Left ventricle myocardium inferior (tissue), 1 donor: Measurements from ENCODE around the gene ATP13A4. TPM values are rescaled to one million over a fixed set of nuclear protein-coding genes. Genes with fewer than 3 reads are reported as not detected.

Experiments
- DNase-seq: peaks from one replicate; pipeline ENCODE4 v3.0.0-alpha.2; 2020
- H3K27ac ChIP-seq: fragments of 200-600 bp; replicated peaks from 2 replicates; pipeline ENCODE4 v1.8.0; 2021
- H3K27me3 ChIP-seq: fragments of 200-600 bp; 2 replicates; pipeline ENCODE4 v1.8.0; 2021; ENCODE audit warnings: low read depth
- H3K36me3 ChIP-seq: fragments of 200-600 bp; 2 replicates; pipeline ENCODE4 v1.8.0; 2021
- H3K4me1 ChIP-seq: fragments of 200-600 bp; 2 replicates; pipeline ENCODE4 v1.8.0; 2021
- H3K4me3 ChIP-seq: fragments of 200-600 bp; 2 replicates; pipeline ENCODE4 v1.8.0; 2021; ENCODE audit warnings: mild to moderate bottlenecking, moderate library complexity
- H3K9me3 ChIP-seq: fragments of 200-600 bp; replicated peaks from 2 replicates; pipeline ENCODE4 v1.8.0; 2021
- intact Hi-C: fragments of 100-400 bp; cut with micrococcal nuclease; formaldehyde crosslinking; loops from one replicate; pipeline ENCODE4 v1.11.0; 2022
- total RNA-seq: library from RNA; stranded (reverse); fragmentation: NEBNext Ultra II Directional; extraction: Animal tissue kit (Norgen Biotek cat#: 25700); gene quantifications from one replicate; pipeline ENCODE4 v1.2.1, GENCODE V29; 2021
- TF ChIP-seq, protein P1 (sequence below): fragments of 200-600 bp; IDR thresholded peaks from 2 replicates; pipeline ENCODE4 v1.8.0; 2021; ENCODE audit warnings: antibody characterized with exemption, mild to moderate bottlenecking, borderline replicate concordance
- donor health status: DM: no; HTN: yes; CAD: no; lungs with severe emphysema.

Gene ATP13A4
- total RNA-seq, 1 donor from 2014 or later = 0.52 TPM

DNA sequence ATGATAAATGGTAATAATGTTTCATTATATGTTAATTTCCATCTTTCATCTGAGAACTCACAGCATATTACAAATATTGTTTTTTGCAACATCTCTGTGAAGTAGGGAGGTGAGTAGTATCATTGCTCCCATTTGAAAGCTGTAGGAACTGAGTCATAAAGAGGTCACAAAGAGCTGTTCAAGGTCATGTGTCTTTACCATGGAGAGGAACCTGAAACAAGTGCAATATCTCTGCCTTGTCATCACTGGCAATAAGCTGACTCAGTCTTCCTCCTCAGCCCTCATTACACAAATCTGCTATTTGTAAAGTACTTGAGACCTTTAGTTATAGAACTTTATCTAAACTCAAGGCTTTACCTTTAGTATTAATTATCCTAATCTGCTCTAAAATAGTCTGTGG, 4.4 kb upstream of the ATP13A4 start:
- no peaks in the 10 kb centered on the region for H3K27me3 ChIP-seq
- H3K27ac ChIP-seq = no peak overlapping the region
- H3K4me3 ChIP-seq = no peak overlapping the region
- no peaks in the 10 kb centered on the region for H3K36me3 ChIP-seq
- TF ChIP-seq, protein P1, sequence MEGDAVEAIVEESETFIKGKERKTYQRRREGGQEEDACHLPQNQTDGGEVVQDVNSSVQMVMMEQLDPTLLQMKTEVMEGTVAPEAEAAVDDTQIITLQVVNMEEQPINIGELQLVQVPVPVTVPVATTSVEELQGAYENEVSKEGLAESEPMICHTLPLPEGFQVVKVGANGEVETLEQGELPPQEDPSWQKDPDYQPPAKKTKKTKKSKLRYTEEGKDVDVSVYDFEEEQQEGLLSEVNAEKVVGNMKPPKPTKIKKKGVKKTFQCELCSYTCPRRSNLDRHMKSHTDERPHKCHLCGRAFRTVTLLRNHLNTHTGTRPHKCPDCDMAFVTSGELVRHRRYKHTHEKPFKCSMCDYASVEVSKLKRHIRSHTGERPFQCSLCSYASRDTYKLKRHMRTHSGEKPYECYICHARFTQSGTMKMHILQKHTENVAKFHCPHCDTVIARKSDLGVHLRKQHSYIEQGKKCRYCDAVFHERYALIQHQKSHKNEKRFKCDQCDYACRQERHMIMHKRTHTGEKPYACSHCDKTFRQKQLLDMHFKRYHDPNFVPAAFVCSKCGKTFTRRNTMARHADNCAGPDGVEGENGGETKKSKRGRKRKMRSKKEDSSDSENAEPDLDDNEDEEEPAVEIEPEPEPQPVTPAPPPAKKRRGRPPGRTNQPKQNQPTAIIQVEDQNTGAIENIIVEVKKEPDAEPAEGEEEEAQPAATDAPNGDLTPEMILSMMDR = no peak
- no peak for DNase-seq
- no peaks in the 10 kb centered on the region for H3K9me3 ChIP-seq
- intact Hi-C loops = no loop called here
- peaks cover 6% of the 10 kb centered on the region for H3K4me1 ChIP-seq

DNA sequence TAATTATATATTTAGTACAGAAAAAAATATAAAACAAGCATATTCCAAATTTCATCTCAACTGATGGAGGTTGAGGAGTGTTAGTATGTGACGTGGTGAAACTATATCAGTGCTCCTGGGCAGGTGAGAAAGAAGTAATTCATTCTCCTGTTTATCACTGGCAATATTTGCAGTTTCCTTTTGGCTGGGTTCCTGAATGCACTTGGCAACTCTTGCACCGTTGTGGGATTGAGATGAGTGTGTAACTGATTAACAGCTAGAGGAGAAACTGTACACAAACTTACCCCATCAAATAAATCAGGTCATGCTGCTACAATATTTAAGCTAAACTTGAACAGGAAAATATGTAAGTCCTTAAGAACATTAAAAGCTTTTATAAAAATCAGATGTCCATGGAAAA, 2.1 kb upstream of the ATP13A4 start:
- Histone ChIP-seq H3K9me3 (no peaks in the 10 kb centered on the region), H3K27me3 (no peaks in the 10 kb centered on the region), H3K27ac (no peak overlapping the region), H3K4me3 (no peak overlapping the region), H3K4me1 (peaks cover 6% of the 10 kb centered on the region), H3K36me3 (no peaks in the 10 kb centered on the region)
- TF ChIP-seq, protein P1 = no peak
- no peak for DNase-seq
- intact Hi-C loops = no loop called here

DNA sequence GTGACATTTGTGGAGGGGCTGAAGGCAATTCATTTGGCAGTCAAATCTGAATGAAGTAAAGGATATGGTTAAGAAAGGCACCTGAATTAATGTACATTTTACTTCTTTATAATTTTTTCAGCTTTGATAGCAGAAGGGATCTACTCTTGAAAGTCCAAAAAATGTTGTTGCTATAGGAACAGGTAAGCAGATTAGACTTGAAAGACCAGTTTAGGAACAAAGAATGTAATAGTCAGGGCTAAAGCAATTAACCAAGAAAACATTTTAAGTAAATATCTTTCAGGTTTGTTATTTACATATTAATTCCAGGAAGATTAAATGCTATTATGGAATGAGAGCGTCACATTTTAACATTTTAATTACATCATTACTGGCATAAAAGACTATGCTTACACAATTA, 1.1 kb downstream of the ATP13A4 start:
- intact Hi-C loops = no loop called here
- no peaks in the 10 kb centered on the region for H3K27me3 ChIP-seq
- no peaks in the 10 kb centered on the region for H3K9me3 ChIP-seq
- H3K27ac ChIP-seq = no peak overlapping the region
- no peak overlapping the region for H3K4me3 ChIP-seq
- TF ChIP-seq, protein P1 = no peak
- H3K4me1 ChIP-seq = no peaks in the 10 kb centered on the region
- H3K36me3 ChIP-seq = no peaks in the 10 kb centered on the region
- DNase-seq = no peak

DNA sequence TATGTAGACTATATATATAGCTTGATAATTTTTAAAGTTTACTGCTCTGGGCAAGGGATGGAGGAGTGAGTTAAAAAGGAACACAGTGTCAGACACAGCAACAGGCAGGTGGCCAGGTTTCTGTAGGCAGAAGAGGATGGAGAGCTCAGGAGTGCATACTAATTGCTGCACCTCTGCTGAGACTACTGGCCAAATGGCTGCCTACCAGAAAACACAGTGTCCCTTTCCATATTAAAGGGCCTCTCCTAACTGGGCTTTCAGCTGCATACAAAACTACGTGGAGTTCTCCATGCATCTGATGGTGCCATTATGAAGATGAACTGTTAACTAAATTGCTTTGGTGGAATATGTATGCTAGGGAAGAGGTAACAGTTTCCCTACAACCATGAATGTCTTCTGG, 1.8 kb downstream of the ATP13A4 start:
- H3K4me1 ChIP-seq = no peaks in the 10 kb centered on the region
- H3K9me3 ChIP-seq = no peaks in the 10 kb centered on the region
- no peak overlapping the region for H3K27ac ChIP-seq
- H3K4me3 ChIP-seq = no peak overlapping the region
- DNase-seq = no peak
- no peaks in the 10 kb centered on the region for H3K36me3 ChIP-seq
- intact Hi-C loops = no loop called here
- no peaks in the 10 kb centered on the region for H3K27me3 ChIP-seq
- TF ChIP-seq, protein P1 = no peak

DNA sequence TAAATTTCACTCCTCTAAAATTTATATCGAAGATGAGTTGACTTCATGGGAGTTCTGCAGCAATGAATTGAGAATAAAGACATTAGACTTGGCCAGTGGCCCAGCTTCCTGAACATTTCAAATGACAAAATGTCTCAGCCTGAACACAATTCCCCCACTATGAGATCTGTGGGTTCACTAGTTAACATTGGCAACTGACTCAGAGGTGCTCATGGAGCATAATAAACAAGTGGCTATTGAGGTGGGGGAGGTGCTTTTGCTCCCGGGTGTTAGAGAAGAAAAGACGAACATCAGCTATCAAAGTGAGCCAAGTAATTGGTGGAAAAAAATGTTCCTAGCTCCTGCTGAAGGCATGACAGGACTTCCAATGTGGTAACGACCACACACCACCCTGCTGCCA, 6.3 kb downstream of the ATP13A4 start:
- Histone ChIP-seq H3K4me1 (no peaks in the 10 kb centered on the region), H3K9me3 (peaks cover 10% of the 10 kb centered on the region), H3K27me3 (no peaks in the 10 kb centered on the region), H3K4me3 (no peak overlapping the region), H3K36me3 (no peaks in the 10 kb centered on the region), H3K27ac (no peak overlapping the region)
- intact Hi-C loops = no loop called here
- TF ChIP-seq, protein P1 = no peak
- no peak for DNase-seq

DNA sequence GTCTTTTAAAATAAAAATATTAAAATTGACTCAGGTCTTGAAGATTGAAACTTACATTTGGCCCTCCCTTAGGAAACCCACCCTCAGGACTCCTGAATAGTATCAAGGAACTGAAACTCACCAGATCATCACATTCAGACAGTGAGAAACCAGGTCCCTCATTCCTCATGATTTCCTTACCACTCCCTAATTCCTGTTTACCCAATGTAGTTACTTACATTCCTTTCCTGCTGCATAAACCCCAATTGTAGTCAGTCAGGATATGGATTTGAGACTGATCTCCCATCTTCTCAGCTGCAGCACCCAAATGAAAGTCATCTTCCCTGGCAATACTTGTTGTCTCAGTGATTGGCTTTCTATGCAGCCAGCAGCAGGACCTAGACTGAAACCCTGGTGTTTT, 8.6 kb downstream of the ATP13A4 start:
- Histone ChIP-seq H3K27me3 (no peaks in the 10 kb centered on the region), H3K27ac (no peak overlapping the region), H3K9me3 (peaks cover 10% of the 10 kb centered on the region), H3K4me3 (no peak overlapping the region), H3K36me3 (no peaks in the 10 kb centered on the region), H3K4me1 (no peaks in the 10 kb centered on the region)
- intact Hi-C loops = no loop called here
- TF ChIP-seq, protein P1 = no peak
- no peak for DNase-seq
